Measurements from ENCODE around the gene GTF2E1. TPM values are rescaled to one million over a fixed set of nuclear protein-coding genes. Genes with fewer than 3 reads are reported as not detected.
"Not testable (repeated sequence)": the region's sequence is repeated elsewhere in the genome, so short reads cannot be mapped to it uniquely, and the experiment has no call there.

The GTF2E1 gene
- total RNA-seq, 1 experiment from 2014 or later: 22.2 TPM

- Histone ChIP-seq H3K36me3 (ENCODE audit: low read depth) (peaks cover 4% of the 10 kb centered on the region; the same call in 1 of the 2 replicates), H3K4me2 (no peak overlapping the region), H4K20me1 (ENCODE audit: insufficient read depth) (no peaks in the 10 kb centered on the region), H3K4me1 (replicated peaks; ENCODE audit: insufficient read depth) (no peaks in the 10 kb centered on the region), H3K27me3 (ENCODE audit: insufficient read depth, low read depth) (no peaks in the 10 kb centered on the region), H3K27ac (no peak overlapping the region), H3K9me3 (ENCODE audit: insufficient read depth, low read depth) (no peaks in the 10 kb centered on the region; the same call in 1 of the 2 replicates), H3K9me2 (ENCODE audit: insufficient read depth) (no peaks in the 10 kb centered on the region), H3K79me2 (ENCODE audit: low read depth) (no peaks in the 10 kb centered on the region), H3K4me3 (no peak overlapping the region), H2AFZ (no peak overlapping the region), H3F3A (ENCODE audit: insufficient read depth, low read depth) (no peaks in the 10 kb centered on the region)
- ChIA-PET CTCF (no interaction called here), POLR2A (ENCODE audit: unreplicated experiment) (interaction anchor here (0.6 kb wide), 1 partner anchor 140 kb away, joined by 15 read pairs; no protein-coding TSS in a partner anchor)
- DNase-seq: no peak
- BruUV-seq (replicated peaks): no TSS peak
- intact Hi-C loops (cut with micrococcal nuclease; ENCODE audit: unreplicated experiment): no loop called here
- TF ChIP-seq EZH2 (IDR thresholded peaks at IDR 0.05; ENCODE audit: low read depth) (no peak), CTCF (conservative IDR thresholded peaks at IDR 0.05) (no peak)
Observed at GRCh38 chr3:120730576-120731542, 11.7 kb upstream of the GTF2E1 start.

- H4K20me1 ChIP-seq (ENCODE audit: insufficient read depth); POLR2A ChIA-PET (ENCODE audit: unreplicated experiment); CTCF ChIA-PET; H3F3A ChIP-seq (ENCODE audit: insufficient read depth, low read depth); H3K27ac ChIP-seq; H3K27me3 ChIP-seq (ENCODE audit: insufficient read depth, low read depth); H3K4me3 ChIP-seq; H3K9me2 ChIP-seq (ENCODE audit: insufficient read depth); BruUV-seq (replicated peaks); DNase-seq; H3K4me2 ChIP-seq; H3K4me1 ChIP-seq (replicated peaks; ENCODE audit: insufficient read depth); intact Hi-C loops (cut with micrococcal nuclease; ENCODE audit: unreplicated experiment); H3K36me3 ChIP-seq (ENCODE audit: low read depth); H3K9me3 ChIP-seq (ENCODE audit: insufficient read depth, low read depth); H2AFZ ChIP-seq: not testable (repeated sequence)
- H3K79me2 ChIP-seq (ENCODE audit: low read depth): peaks cover 16% of the 10 kb centered on the region
Observed at GRCh38 chr3:120738006-120738405, 4.5 kb upstream of the GTF2E1 start.

GRCh38 chr3:120741320-120741719, 1.2 kb upstream of the GTF2E1 start:
- H3K27me3 ChIP-seq (ENCODE audit: insufficient read depth, low read depth): no peaks in the 10 kb centered on the region
- peaks cover 7% of the 10 kb centered on the region for H3K36me3 ChIP-seq (ENCODE audit: low read depth)
- H3K4me1 ChIP-seq (replicated peaks; ENCODE audit: insufficient read depth): peaks cover 14% of the 10 kb centered on the region
- H3K79me2 ChIP-seq (ENCODE audit: low read depth): peaks cover 49% of the 10 kb centered on the region
- peaks cover 7% of the 10 kb centered on the region for H3K9me3 ChIP-seq (ENCODE audit: insufficient read depth, low read depth)
- CTCF ChIA-PET: interaction anchor here (0.6 kb wide), 1 partner anchor 98 kb away, joined by 3 read pairs; no protein-coding TSS in a partner anchor
- intact Hi-C loops (cut with micrococcal nuclease; ENCODE audit: unreplicated experiment): no loop called here
- no peaks in the 10 kb centered on the region for H4K20me1 ChIP-seq (ENCODE audit: insufficient read depth)
- POLR2A ChIA-PET (ENCODE audit: unreplicated experiment): interaction anchor here (0.6 kb wide), 2 partner anchors 9 to 178 kb away, joined by 5 to 18 read pairs; no protein-coding TSS in a partner anchor
- no peak for TF ChIP-seq EZH2 (IDR thresholded peaks at IDR 0.05; ENCODE audit: low read depth)
- no peak for TF ChIP-seq CTCF (conservative IDR thresholded peaks at IDR 0.05)
- DNase-seq: no peak
- H3K4me3 ChIP-seq: peak overlapping the region; percentile 98; the same call in 1 of the 2 replicates
- no peaks in the 10 kb centered on the region for H3K9me2 ChIP-seq (ENCODE audit: insufficient read depth)
- peak overlapping the region; percentile 90 for H2AFZ ChIP-seq
- H3K27ac ChIP-seq: no peak overlapping the region; the same call in 1 of the 2 replicates
- no TSS peak for BruUV-seq (replicated peaks)
- peak overlapping the region; percentile 95 for H3K4me2 ChIP-seq
- H3F3A ChIP-seq (ENCODE audit: insufficient read depth, low read depth): no peaks in the 10 kb centered on the region; the same call in 1 of the 2 replicates

All from PC-9 (cell line).